Body of pancreas (tissue), 4 donors: Measurements from ENCODE around the gene UGT2A2. TPM values are rescaled to one million over a fixed set of nuclear protein-coding genes. Genes with fewer than 3 reads are reported as not detected.

Experiments
- ATAC-seq: fragments of 150-250 bp; one replicate; pipeline ENCODE4 v1.9.1; 2016
- DNase-seq, 4 donors: peaks; one replicate each; pipeline ENCODE4 v3.0.0-alpha.2; 2019
- H3K27ac ChIP-seq, 4 donors: fragments of 200-600 bp; sonication (generic); 1 replicate in 3 of 4; 2 replicates in 1 of 4; pipeline versions ENCODE4 v1.5.1 to v1.6.1; 2016 to 2019; ENCODE audit warnings: mild to moderate bottlenecking in 1 of 4, mixed read lengths in 1 of 4, moderate library complexity in 1 of 4
- H3K27me3 ChIP-seq, 2 donors: fragments of 200-600 bp; sonication (generic); one replicate each; pipeline ENCODE4 v1.6.0; 2016; ENCODE audit warnings: mild to moderate bottlenecking in 1 of 2
- H3K36me3 ChIP-seq, 2 donors: fragments of 200-600 bp; sonication (generic); replicated peaks in 1 of 2; 2 replicates each; pipeline ENCODE4 v1.5.1; 2016; ENCODE audit warnings: low read depth in 2 of 2; ENCODE audit not compliant: insufficient read depth in 1 of 2
- H3K4me1 ChIP-seq: fragments of 200-600 bp; sonication (generic); one replicate; pipeline ENCODE4 v1.6.0; 2016
- H3K4me3 ChIP-seq, 2 donors: fragments of 200-600 bp; sonication (generic); 1 replicate in 1 of 2; 2 replicates in 1 of 2; pipeline ENCODE4 v1.5.1; 2016 to 2019
- H3K9me3 ChIP-seq, 3 donors: fragments of 200-600 bp; sonication (generic); 1 replicate in 2 of 3; 2 replicates in 1 of 3; pipeline ENCODE4 v1.5.1; 2016
- POLR2A ChIP-seq, 3 donors: fragments of 450-650 bp; IDR thresholded peaks; one replicate each; pipeline ENCODE4 v1.6.1; 2016; ENCODE audit warnings: antibody characterized with exemption in 3 of 3, mild to moderate bottlenecking in 2 of 3
- WGBS, 2 donors: methylation state at CpG; one replicate each; pipeline ENCODE4 v1.1.5; 2017; 5-methylcytosine and 5-hydroxymethylcytosine counted together
- intact Hi-C: fragments of 100-400 bp; cut with DNase I; formaldehyde crosslinking; loops from one replicate; pipeline ENCODE4 v1.15.1; 2023
- total RNA-seq, 2 donors: library from RNA; depleted of rRNA; stranded (reverse); fragments of >200 nt; gene quantifications; one replicate each; pipeline ENCODE4 v1.1.0, GENCODE V29; 2016
- TF ChIP-seq, protein P1 (sequence below), 7 experiments: fragments of 450-650 bp in 4 of 7; fragments of 200-600 bp in 3 of 7; sonication (generic) in 3 of 7; IDR thresholded peaks; one replicate each; pipeline ENCODE4 v1.5.1; 2016 to 2019; ENCODE audit warnings: antibody characterized with exemption in 7 of 7

The UGT2A2 gene
- total RNA-seq, 2 donors from 2014 or later, result not detected

DNA sequence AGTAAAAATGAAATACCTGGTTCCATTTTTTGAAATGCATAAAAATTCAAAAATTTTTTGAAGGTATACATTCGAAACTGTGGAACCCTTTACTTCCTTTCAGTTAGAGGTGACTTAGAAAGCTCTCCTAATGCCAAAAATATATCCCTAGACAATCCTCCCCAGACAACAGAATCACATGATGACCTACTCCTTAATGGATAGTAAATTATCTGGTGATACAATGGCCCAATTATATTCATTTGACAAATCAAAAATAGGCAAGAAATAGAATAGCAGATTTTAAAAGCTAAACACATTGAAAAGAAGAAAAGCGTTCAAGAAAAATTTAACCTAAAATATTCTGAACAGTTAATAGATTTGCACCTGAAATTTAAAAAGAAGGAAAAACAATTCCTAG, 3.5 kb upstream of the UGT2A2 start:
- no peaks in the 10 kb centered on the region for H3K4me1 ChIP-seq
- no peaks in the 10 kb centered on the region for H3K27me3 ChIP-seq
- 58 to 71% methylated on average over 2 of the region's 2 CpGs for WGBS, 2 donors
- no peaks in the 10 kb centered on the region for H3K9me3 ChIP-seq
- no peak for TF ChIP-seq POLR2A (IDR thresholded peaks at IDR 0.05)
- TF ChIP-seq, protein P1, sequence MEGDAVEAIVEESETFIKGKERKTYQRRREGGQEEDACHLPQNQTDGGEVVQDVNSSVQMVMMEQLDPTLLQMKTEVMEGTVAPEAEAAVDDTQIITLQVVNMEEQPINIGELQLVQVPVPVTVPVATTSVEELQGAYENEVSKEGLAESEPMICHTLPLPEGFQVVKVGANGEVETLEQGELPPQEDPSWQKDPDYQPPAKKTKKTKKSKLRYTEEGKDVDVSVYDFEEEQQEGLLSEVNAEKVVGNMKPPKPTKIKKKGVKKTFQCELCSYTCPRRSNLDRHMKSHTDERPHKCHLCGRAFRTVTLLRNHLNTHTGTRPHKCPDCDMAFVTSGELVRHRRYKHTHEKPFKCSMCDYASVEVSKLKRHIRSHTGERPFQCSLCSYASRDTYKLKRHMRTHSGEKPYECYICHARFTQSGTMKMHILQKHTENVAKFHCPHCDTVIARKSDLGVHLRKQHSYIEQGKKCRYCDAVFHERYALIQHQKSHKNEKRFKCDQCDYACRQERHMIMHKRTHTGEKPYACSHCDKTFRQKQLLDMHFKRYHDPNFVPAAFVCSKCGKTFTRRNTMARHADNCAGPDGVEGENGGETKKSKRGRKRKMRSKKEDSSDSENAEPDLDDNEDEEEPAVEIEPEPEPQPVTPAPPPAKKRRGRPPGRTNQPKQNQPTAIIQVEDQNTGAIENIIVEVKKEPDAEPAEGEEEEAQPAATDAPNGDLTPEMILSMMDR (IDR thresholded peaks at IDR 0.05), result no peak
- DNase-seq (no peak), ATAC-seq (no peak)
- no peak overlapping the region for H3K4me3 ChIP-seq
- H3K27ac ChIP-seq, result no peak overlapping the region
- intact Hi-C loops, result no loop called here
- H3K36me3 ChIP-seq, result no peaks in the 10 kb centered on the region

DNA sequence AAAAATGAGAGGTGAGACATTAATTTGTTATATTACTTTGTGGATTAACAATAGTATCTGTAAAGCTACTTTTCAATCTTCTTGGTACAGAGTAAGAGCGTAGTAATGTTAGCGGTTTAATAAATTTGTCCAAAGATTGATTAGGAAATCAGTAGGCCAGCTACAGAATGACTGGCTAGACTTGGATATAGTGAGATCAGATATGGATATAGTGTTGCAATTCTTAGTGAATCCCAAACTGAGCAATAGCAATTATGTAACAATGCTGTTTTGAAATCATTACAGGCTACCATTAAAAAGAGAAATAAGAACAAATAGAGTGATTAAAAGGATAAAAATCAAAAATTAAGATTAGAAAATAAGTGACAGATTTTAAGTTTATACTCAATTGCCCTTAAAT, 847 bp upstream of the UGT2A2 start:
- no peak for TF ChIP-seq POLR2A (IDR thresholded peaks at IDR 0.05)
- TF ChIP-seq, protein P1 (IDR thresholded peaks at IDR 0.05), result no peak
- Histone ChIP-seq H3K4me1 (no peaks in the 10 kb centered on the region), H3K9me3 (no peaks in the 10 kb centered on the region), H3K27ac (no peak overlapping the region), H3K36me3 (no peaks in the 10 kb centered on the region), H3K4me3 (no peak overlapping the region), H3K27me3 (no peaks in the 10 kb centered on the region)
- ATAC-seq (no peak), DNase-seq (no peak)
- intact Hi-C loops, result no loop called here
- 92 to 99% methylated on average over 2 of the region's 2 CpGs for WGBS, 2 donors

DNA sequence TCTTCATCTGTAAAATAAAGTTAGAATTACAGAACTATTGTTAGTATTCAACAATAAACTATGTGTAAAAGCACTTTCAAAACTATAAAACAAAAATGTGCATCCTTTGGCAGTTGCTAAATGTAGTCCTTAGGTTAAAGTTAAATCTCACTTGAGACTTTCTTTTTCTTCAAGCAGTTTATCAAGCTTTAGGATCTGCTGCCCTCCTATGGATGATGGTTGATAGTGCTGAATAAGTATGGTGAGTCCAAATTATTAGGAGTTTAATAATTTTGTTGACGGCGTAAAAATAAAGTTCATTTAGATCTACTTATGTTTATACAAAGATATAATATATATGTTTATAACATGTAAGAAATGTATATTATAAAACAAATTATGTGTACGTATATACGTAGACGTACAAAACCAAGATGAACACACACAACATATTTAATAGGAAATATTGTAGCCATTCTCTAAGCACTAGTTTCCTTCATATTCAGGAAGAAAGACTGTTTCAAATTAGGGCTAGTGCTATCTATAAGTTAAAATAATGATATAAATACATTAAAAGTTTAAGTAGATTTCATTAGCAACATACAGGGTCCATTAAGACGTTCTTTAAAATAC, 22.3 kb downstream of the UGT2A2 start:
- no peak for TF ChIP-seq POLR2A (IDR thresholded peaks at IDR 0.05)
- TF ChIP-seq, protein P1 (IDR thresholded peaks at IDR 0.05), result peak in 6 of 7 experiments; percentile 36 to 65 (median 50)
- H3K4me1 ChIP-seq, result no peaks in the 10 kb centered on the region
- intact Hi-C loops, result no loop called here
- no peaks in the 10 kb centered on the region for H3K9me3 ChIP-seq
- H3K4me3 ChIP-seq, result no peak overlapping the region
- H3K27ac ChIP-seq, result no peak overlapping the region
- peak; percentile 47 for ATAC-seq
- WGBS, 2 donors, result 46 to 50% methylated on average over 6 of the region's 6 CpGs
- no peaks in the 10 kb centered on the region for H3K27me3 ChIP-seq
- DNase-seq, result peak in 1 of 4 donors; percentile 3
- H3K36me3 ChIP-seq, result no peaks in the 10 kb centered on the region

DNA sequence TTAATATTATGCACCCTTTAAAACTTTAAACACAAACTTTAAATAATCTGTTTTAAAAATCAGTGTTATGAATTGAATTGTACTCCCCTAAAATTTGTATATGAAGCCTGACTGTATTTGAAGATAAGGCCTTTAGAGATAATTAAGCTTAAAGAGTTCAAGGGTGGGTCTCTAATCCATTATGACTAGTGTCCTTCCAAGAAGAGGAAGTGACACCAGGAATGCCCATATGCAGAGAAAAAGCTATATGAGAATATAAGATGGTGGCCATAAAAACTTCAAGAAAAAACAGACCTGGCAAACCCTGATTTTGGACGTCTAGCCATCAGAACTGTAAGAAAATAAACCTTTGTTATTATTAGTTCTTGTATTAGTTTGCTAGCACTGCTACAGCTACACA, 29.0 kb downstream of the UGT2A2 start:
- no peaks in the 10 kb centered on the region for H3K9me3 ChIP-seq
- intact Hi-C loops, result no loop called here
- H3K4me3 ChIP-seq, result no peak overlapping the region
- DNase-seq, result no peak
- TF ChIP-seq, protein P1 (IDR thresholded peaks at IDR 0.05), result no peak
- no peak for TF ChIP-seq POLR2A (IDR thresholded peaks at IDR 0.05)
- no peaks in the 10 kb centered on the region for H3K36me3 ChIP-seq
- no peaks in the 10 kb centered on the region for H3K4me1 ChIP-seq
- WGBS, 2 donors, result 49 to 52% methylated on average over 1 of the region's 1 CpG
- no peak overlapping the region for H3K27ac ChIP-seq
- H3K27me3 ChIP-seq, result no peaks in the 10 kb centered on the region
- no peak for ATAC-seq

DNA sequence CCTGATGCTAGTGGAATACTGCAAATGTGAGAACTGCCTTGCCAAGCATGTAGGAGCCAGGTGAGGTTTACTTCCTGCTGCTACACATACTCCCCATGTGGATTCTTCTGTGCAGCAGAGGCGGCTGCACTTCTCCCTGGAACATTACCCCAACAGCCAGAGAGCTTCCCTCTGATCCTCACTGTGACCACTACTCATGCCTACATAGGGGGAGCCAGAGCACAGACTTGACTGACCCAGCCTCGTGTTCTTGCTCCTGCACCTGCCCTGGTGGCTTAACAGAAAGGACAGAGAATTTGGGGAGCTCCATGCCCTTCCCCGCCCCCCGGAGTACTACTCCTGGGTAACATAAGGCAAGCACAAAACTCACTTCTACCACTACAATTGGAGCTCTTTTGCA, 38.4 kb downstream of the UGT2A2 start:
- TF ChIP-seq, protein P1 (IDR thresholded peaks at IDR 0.05), result no peak
- TF ChIP-seq POLR2A (IDR thresholded peaks at IDR 0.05), result no peak
- Histone ChIP-seq H3K27ac (no peak overlapping the region), H3K4me1 (no peaks in the 10 kb centered on the region), H3K9me3 (no peaks in the 10 kb centered on the region), H3K27me3 (no peaks in the 10 kb centered on the region), H3K36me3 (no peaks in the 10 kb centered on the region), H3K4me3 (no peak overlapping the region)
- intact Hi-C loops, result no loop called here
- ATAC-seq (no peak), DNase-seq (no peak)
- WGBS, 2 donors, result 81 to 83% methylated on average over 2 to 4 of the region's 4 CpGs
